GM06990 (cell line): ENCODE measurements around the gene ST3GAL6.

Experiments
- DNase-seq: peaks from one replicate; pipeline ENCODE4 v3.0.0-alpha.2; 2011; ENCODE audit not compliant: insufficient read length; ENCODE audit errors: extremely low read depth
- H3K27me3 ChIP-seq: replicated peaks from 2 replicates; pipeline ENCODE4 v1.6.0; 2011; ENCODE audit warnings: low read length; ENCODE audit not compliant: control insufficient read depth, insufficient read depth
- H3K36me3 ChIP-seq: 2 replicates; pipeline ENCODE4 v1.5.1; 2011; ENCODE audit warnings: low read length; ENCODE audit not compliant: control insufficient read depth, insufficient read depth
- H3K4me3 ChIP-seq: replicated peaks from 2 replicates; pipeline ENCODE4 v1.5.1; 2011; ENCODE audit warnings: low read depth, mild to moderate bottlenecking, control low read depth, low read length
- TF ChIP-seq, protein P1 (sequence below): IDR thresholded peaks from 2 replicates; pipeline ENCODE4 v1.5.1; 2011; ENCODE audit warnings: low read length, control low read depth, mild to moderate bottlenecking, inconsistent platforms; ENCODE audit not compliant: insufficient read depth, poor library complexity, severe bottlenecking

The ST3GAL6 gene

DNA sequence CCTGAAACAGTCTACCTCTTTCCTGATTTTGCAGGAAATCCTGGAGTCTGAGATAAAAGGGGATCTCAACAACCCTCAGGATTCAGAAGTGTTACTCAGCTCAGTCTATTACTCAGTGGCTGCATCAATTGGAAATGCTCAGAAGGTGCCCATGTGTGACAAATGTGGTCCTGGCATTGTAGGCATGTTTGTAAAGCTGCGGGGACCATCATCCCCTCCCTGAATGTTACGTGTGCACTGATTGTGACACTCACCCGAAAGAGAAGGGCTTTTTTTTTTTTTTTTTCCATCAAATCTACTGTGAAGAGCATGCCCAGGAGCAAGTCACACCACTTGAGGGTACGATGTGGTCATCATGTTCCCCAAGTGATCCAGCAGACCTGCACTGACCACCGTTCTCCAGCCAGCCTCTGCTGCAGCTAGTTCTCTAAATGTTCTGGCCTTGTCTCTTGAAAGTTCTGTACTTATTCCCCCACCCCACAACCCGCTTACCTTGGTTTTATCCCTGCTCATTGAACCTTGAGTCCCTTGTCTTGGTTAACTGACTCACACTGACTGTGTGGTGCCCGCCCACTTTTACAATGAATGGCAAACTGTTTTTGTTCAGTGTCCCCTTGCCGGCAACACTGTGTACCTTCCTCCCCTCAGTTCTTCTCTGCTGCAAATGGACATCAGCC lies 19.8 kb downstream of the ST3GAL6 start:
- TF ChIP-seq, protein P1, sequence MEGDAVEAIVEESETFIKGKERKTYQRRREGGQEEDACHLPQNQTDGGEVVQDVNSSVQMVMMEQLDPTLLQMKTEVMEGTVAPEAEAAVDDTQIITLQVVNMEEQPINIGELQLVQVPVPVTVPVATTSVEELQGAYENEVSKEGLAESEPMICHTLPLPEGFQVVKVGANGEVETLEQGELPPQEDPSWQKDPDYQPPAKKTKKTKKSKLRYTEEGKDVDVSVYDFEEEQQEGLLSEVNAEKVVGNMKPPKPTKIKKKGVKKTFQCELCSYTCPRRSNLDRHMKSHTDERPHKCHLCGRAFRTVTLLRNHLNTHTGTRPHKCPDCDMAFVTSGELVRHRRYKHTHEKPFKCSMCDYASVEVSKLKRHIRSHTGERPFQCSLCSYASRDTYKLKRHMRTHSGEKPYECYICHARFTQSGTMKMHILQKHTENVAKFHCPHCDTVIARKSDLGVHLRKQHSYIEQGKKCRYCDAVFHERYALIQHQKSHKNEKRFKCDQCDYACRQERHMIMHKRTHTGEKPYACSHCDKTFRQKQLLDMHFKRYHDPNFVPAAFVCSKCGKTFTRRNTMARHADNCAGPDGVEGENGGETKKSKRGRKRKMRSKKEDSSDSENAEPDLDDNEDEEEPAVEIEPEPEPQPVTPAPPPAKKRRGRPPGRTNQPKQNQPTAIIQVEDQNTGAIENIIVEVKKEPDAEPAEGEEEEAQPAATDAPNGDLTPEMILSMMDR: no peak
- Histone ChIP-seq H3K4me3 (no peak overlapping the region), H3K36me3 (0 out of 2 replicates have a peak, but pooled peaks cover 2% of the 10 kb centered on the region), H3K27me3 (no peaks in the 10 kb centered on the region)
- peak; percentile 42 for DNase-seq

DNA sequence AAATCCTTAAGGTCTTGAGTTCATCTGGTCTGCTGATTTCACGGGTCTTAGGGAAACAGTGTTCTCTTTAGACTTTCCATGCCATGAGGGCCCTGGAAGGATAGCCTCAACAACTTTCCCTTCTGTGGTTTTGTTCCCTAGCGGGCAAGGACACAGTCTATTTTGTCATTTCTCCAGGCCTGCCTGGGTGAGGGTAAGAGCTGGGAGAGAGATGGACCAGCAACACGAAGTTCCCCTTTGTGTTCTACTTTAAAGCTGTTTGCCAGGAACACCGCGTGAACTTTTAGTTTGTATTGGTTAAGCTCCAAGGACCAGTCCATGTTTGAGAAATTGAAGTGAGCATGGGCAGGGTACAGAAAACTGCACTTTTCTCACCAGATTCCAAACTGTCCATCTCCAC lies 20.9 kb downstream of the ST3GAL6 start:
- H3K27me3 ChIP-seq: no peaks in the 10 kb centered on the region
- H3K36me3 ChIP-seq: no peaks in the 10 kb centered on the region
- H3K4me3 ChIP-seq: no peak overlapping the region
- TF ChIP-seq, protein P1: no peak
- no peak for DNase-seq

DNA sequence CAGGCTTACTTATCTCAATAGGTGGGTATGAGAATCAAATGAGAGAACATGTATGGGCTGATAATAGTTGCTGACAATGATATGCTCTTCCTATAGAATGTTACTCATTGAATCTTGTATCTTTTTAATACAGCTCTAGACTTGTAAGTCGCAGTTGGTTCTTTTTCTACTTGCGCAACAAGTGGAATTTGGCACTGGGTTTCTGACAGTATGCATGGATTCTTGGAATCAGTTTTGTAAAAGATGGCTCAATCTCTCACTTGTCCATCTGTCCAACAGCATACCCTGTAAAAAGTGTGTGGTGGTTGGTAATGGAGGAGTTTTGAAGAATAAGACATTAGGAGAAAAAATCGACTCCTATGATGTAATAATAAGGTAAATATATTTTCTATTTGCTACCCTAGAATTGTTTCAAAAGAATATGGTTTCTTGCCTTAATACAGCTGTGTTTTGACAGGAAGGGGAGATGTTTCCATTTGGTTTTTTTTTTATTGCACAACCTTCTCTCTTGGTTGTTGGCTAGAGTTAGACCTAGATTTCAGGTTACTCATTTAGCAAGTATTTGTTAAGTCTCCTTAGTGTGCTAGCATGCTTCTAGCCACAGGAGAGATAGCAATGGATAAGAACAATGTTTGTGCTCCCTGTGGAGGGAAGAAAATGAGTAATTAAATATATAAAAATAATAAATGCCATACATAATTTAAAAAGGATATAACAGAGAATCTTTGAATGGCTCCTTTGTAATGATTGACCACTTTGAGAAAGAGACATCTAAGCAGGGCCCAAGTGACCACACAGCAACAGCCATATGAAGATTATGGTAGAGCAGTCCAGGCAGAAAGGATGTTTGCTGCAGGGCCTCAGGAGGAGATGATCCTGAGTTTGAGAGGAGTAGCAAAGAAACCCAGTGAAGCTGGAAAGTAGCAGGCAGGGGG lies 21.8 kb downstream of the ST3GAL6 start:
- no peak for DNase-seq
- Histone ChIP-seq H3K27me3 (no peaks in the 10 kb centered on the region), H3K4me3 (no peak overlapping the region), H3K36me3 (no peaks in the 10 kb centered on the region)
- TF ChIP-seq, protein P1: no peak

DNA sequence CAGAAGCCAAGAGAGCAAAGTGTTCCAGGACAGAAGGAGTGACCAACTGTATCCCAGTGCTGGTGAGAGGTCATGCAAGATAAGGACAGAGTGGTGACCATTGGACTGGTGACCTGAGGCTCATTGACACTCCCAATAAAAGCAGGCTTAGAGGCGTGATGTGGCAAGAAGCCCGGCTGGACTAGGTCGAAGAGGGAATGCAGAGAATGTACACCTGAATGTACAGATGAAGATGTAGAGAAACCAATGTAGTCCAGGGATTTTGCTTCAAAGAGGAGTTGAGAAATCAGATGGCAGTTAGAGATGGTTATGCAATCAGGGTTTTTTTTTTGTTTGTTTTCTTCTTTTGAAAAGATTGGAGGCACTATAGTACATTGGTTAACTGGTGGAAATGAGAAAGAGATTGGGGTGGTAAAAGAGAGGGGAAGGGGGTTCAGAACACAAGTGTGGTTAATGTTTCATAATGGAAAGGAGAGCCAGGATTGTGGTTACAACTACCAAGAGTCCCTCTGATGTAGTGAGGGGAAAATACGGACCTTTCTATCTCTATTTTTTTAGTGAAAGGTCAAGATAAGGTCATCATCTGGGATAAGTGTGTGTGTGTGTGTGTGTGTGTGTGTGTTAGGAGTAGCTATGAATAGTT lies 23.3 kb downstream of the ST3GAL6 start:
- Histone ChIP-seq H3K36me3 (no peaks in the 10 kb centered on the region), H3K27me3 (no peaks in the 10 kb centered on the region), H3K4me3 (no peak overlapping the region)
- TF ChIP-seq, protein P1: no peak
- DNase-seq: no peak

DNA sequence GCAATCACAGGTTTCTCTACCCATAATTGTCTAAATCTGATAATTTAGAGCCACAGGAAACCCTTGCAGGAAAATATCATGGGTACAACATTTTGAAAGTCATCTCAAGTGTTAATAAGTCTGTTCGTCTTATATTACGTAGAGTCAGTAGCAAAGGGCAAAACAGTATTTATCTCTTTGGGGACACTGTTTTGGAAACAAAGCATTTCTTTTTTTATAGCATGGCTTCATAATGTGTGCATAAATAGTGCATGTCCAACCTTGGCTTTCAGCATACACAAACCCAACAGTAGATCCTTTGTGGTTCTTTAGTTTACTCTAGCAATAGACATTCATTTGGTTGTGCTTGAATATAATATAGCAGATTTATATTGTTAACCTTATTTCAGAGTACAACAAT lies 24.0 kb downstream of the ST3GAL6 start:
- H3K4me3 ChIP-seq: no peak overlapping the region
- TF ChIP-seq, protein P1: no peak
- no peaks in the 10 kb centered on the region for H3K36me3 ChIP-seq
- H3K27me3 ChIP-seq: no peaks in the 10 kb centered on the region
- no peak for DNase-seq
